ENCODE data around the gene TOMM20.
"Not testable (repeated sequence)": the region's sequence is repeated elsewhere in the genome, so short reads cannot be mapped to it uniquely, and the experiment has no call there.

The TOMM20 gene

GRCh38 chr1:235073968-235074522 lies 54.6 kb downstream of the TOMM20 start:
- H3K36me3 ChIP-seq (ENCODE audit: control insufficient read depth, insufficient read depth, low read length) = no peaks in the 10 kb centered on the region
- H3K4me3 ChIP-seq (ENCODE audit: low read depth, low read length) = no peak overlapping the region
- H3K27ac ChIP-seq = peak overlapping the region; percentile 85
- no peaks in the 10 kb centered on the region for H3K9me3 ChIP-seq (ENCODE audit: control insufficient read depth, low read length)
- H2AFZ ChIP-seq = no peak overlapping the region
- H3K79me2 ChIP-seq = no peaks in the 10 kb centered on the region
- no peak overlapping the region for H3K4me2 ChIP-seq (ENCODE audit: low read length)
- TF ChIP-seq CTCF (IDR thresholded peaks at IDR 0.05) = no peak
- no peak overlapping the region for H3K9ac ChIP-seq
- H3K27me3 ChIP-seq (ENCODE audit: control insufficient read depth, insufficient read depth, low read length) = no peaks in the 10 kb centered on the region
- peaks cover 5% of the 10 kb centered on the region for H3K4me1 ChIP-seq

GRCh38 chr1:235073331-235073967 lies 55.2 kb downstream of the TOMM20 start:
- Histone ChIP-seq H2AFZ (no peak overlapping the region), H3K9me3 (ENCODE audit: control insufficient read depth, low read length) (no peaks in the 10 kb centered on the region), H3K9ac (no peak overlapping the region), H3K36me3 (ENCODE audit: control insufficient read depth, insufficient read depth, low read length) (no peaks in the 10 kb centered on the region), H3K27me3 (ENCODE audit: control insufficient read depth, insufficient read depth, low read length) (no peaks in the 10 kb centered on the region), H3K27ac (peak overlapping the region; percentile 85), H3K4me1 (no peaks in the 10 kb centered on the region), H3K4me3 (ENCODE audit: low read depth, low read length) (no peak overlapping the region), H3K4me2 (ENCODE audit: low read length) (no peak overlapping the region), H3K79me2 (no peaks in the 10 kb centered on the region)
- TF ChIP-seq CTCF (IDR thresholded peaks at IDR 0.05) = no peak

- H3K4me2 ChIP-seq (ENCODE audit: low read length); H3K27ac ChIP-seq; H3K9ac ChIP-seq; H3K9me3 ChIP-seq (ENCODE audit: control insufficient read depth, low read length); H3K4me3 ChIP-seq (ENCODE audit: low read depth, low read length); H3K36me3 ChIP-seq (ENCODE audit: control insufficient read depth, insufficient read depth, low read length); H3K79me2 ChIP-seq; H3K4me1 ChIP-seq; H3K27me3 ChIP-seq (ENCODE audit: control insufficient read depth, insufficient read depth, low read length); H2AFZ ChIP-seq: not testable (repeated sequence)
Measured at GRCh38 chr1:235072577-235072976, 56.1 kb downstream of the TOMM20 start.

- no peaks in the 10 kb centered on the region for H3K79me2 ChIP-seq
- H3K9ac ChIP-seq = no peak overlapping the region
- no peaks in the 10 kb centered on the region for H3K4me1 ChIP-seq
- H2AFZ ChIP-seq = no peak overlapping the region
- H3K4me3 ChIP-seq (ENCODE audit: low read depth, low read length) = no peak overlapping the region
- TF ChIP-seq CTCF (IDR thresholded peaks at IDR 0.05) = no peak
- no peaks in the 10 kb centered on the region for H3K36me3 ChIP-seq (ENCODE audit: control insufficient read depth, insufficient read depth, low read length)
- H3K4me2 ChIP-seq (ENCODE audit: low read length) = no peak overlapping the region
- no peaks in the 10 kb centered on the region for H3K9me3 ChIP-seq (ENCODE audit: control insufficient read depth, low read length)
- H3K27me3 ChIP-seq (ENCODE audit: control insufficient read depth, insufficient read depth, low read length) = no peaks in the 10 kb centered on the region
- no peak overlapping the region for H3K27ac ChIP-seq
Measured at GRCh38 chr1:235072096-235072495, 56.5 kb downstream of the TOMM20 start.

GRCh38 chr1:235070819-235071218 lies 57.8 kb downstream of the TOMM20 start:
- no peaks in the 10 kb centered on the region for H3K79me2 ChIP-seq
- no peaks in the 10 kb centered on the region for H3K4me1 ChIP-seq
- no peak overlapping the region for H3K27ac ChIP-seq
- no peak for TF ChIP-seq CTCF (IDR thresholded peaks at IDR 0.05)
- no peak overlapping the region for H3K4me2 ChIP-seq (ENCODE audit: low read length)
- no peaks in the 10 kb centered on the region for H3K27me3 ChIP-seq (ENCODE audit: control insufficient read depth, insufficient read depth, low read length)
- H2AFZ ChIP-seq = no peak overlapping the region
- H3K4me3 ChIP-seq (ENCODE audit: low read depth, low read length) = no peak overlapping the region
- no peaks in the 10 kb centered on the region for H3K36me3 ChIP-seq (ENCODE audit: control insufficient read depth, insufficient read depth, low read length)
- H3K9ac ChIP-seq = no peak overlapping the region
- no peaks in the 10 kb centered on the region for H3K9me3 ChIP-seq (ENCODE audit: control insufficient read depth, low read length)
